LNCAP (cell line): ENCODE results near the gene LRP8.

ENCODE experiments used
- TF ChIP-seq, protein P1 (sequence below): fragments of 450-650 bp; IDR thresholded peaks from 2 replicates; pipeline ENCODE4 v1.5.1; 2017; ENCODE audit warnings: mild to moderate bottlenecking

Gene LRP8

DNA sequence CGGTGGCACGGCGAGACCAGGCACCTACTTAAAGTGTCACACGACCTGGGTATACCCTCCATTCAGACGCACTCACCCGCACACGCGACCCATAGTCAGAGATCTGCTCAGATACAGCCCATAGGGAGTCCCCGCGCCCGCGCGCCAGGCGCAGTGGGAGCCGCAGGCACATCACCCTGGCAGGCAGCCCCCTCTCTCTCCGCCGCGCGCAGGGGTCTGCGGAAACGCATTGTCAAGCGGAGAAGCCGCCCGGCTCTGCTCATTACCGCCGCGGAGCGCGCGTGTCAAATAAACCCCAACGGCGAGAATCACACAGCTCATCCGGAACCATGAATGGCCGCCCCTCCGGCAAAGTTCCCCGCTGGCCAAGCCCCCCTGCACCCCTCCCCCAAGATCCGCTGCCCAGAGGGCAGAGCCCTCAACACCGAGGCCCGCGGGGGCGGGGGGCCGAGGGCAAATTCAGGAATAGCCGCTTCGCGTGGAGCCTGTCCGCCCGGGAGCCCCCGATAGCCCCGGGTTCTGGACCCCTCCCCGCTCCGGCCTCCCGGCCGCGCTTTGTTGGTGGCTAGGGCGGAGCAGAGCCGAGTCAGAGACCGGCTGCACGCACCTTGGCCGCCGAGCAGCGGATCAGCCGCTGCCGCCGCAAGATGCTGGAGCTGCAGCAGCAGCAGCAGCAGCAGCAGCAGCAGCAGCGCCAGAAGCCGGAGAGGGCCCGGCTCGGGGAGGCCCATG lies 522 bp downstream of the LRP8 start:
- TF ChIP-seq, protein P1, sequence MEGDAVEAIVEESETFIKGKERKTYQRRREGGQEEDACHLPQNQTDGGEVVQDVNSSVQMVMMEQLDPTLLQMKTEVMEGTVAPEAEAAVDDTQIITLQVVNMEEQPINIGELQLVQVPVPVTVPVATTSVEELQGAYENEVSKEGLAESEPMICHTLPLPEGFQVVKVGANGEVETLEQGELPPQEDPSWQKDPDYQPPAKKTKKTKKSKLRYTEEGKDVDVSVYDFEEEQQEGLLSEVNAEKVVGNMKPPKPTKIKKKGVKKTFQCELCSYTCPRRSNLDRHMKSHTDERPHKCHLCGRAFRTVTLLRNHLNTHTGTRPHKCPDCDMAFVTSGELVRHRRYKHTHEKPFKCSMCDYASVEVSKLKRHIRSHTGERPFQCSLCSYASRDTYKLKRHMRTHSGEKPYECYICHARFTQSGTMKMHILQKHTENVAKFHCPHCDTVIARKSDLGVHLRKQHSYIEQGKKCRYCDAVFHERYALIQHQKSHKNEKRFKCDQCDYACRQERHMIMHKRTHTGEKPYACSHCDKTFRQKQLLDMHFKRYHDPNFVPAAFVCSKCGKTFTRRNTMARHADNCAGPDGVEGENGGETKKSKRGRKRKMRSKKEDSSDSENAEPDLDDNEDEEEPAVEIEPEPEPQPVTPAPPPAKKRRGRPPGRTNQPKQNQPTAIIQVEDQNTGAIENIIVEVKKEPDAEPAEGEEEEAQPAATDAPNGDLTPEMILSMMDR, result no peak

DNA sequence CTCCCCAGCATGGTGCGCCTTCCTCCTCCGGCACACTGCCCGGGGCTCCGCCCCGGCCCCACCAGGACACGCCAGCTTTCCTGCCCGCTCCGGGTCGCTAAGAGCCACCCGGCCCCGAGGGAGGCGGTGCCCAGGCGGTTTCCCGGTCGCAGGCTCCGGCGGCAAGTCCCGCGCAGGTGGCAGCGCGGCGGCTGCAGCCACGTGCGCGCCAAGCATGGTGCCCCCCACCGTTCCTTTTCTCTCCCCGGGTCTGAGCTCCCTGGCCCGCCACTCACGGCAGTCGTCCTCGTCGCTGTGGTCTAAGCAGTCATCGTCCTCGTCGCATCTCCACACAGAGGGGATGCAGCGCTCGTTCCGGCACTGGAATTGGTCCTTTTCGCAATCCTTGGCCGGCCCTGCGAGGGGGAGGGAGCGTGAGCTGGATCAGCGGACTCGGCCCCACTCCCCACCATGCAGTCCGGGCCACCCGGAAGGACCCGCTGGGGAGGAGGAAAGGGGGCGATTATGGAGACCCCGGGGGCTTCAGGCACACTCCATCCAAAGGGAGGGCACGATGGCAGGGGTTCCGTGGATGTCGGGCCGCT lies 1.2 kb downstream of the LRP8 start:
- TF ChIP-seq, protein P1, result no peak

DNA sequence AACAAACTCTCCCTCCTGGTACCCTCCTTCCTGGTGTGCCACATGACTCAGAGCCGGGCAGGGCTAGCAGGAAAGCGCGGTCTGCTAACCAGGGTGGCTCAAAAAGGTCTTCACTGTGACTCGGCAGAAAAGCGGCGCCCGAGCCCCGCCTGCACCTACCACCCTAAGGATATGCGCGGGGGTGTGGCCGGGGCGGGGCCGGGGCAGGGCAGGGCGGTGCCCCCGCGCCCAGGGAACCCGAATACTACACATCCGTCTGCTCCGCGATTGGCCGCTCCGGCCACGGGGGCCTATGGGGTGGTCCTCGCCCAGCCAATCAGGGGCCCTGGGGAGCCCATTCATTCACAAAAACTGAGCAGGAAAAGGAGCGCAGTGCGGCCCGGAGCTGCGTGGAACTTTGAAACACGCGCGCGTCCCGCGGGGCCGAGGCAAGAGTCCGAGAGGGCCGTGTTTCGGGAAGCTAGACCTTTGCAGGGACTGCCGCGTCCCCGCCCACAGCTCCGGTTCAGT lies 1.7 kb downstream of the LRP8 start:
- TF ChIP-seq, protein P1, result no peak

DNA sequence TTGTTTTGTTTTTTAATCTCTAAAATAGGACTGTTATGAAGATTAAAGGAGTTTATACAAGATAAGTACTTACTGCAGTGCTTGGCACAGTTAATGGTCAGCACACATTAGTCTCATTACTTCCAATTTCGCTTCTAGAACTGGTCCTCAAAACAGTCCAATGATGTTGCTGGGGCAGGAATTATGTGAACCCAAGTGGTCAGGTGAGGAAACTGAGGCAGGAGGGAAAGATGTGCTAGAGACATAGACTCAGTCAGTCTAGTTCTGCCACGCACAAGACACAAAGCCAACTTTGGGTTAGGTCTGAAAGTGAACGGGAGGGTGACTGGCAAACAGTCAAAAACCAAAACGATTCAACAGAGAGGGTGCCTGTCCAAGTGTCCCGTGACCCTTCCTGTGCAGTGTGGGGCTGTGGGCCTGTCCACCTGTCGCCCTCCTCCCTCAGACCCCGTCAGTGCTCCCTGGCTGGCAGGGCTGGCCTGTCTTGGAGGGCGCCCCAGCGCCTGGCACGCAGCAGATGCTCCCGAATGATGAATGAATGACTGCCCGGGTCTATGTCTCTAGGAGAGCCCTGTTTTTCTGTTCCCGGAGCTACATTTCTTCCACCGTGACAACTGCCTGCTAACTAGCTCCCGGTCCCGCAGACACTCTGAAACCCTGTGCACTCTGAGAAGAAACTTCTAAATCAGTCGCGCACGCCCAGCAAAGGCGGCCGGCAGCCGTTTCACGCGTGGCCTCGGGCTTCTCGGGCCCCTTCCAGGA lies 2.4 kb downstream of the LRP8 start:
- TF ChIP-seq, protein P1, result no peak

DNA sequence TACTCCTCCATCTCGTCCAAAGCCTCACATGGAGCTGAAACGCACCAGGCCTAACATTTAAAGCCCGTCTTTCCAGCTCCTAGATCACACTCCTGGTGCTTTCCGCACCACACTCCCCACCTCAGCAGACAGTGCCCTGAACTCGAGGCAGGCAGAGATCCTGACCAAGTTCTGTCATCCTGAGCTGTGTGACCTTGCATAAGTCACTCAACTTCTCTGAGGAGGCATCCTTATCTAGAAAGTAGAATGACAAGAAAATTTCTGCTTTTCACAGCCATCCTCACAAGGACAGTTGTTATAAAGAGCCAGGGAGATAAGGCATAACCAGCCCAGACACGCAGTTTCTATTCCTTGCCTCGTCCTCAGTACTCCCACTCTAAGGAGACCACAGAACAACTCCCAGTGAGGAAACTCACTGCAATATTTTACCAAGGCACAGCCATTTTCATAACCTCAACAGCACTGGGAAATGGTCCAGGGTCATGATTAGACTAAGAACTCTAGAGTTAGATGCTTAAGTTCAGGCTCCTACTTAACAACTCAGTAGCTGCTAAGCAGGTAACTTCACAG lies 3.1 kb downstream of the LRP8 start:
- TF ChIP-seq, protein P1, result no peak

DNA sequence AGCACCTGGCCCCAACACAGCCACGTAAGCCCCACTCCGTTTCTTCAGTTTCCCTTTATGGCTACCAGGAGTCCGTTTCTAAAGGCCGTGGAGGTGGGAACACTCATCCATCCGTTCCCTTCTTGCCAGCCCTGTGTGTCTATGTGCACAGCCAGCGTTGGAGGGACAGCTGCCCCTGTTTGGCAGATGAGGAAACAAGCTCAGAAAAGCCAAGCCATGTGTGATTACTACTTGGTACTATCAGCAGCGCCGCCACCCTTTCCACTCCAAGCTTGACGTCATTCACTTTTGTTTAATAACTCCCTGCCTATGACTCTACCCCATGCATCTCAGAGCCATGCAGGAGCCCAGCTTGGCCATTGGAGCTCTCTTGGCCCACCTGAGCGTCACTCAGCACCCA lies 3.5 kb downstream of the LRP8 start:
- TF ChIP-seq, protein P1, result no peak

DNA sequence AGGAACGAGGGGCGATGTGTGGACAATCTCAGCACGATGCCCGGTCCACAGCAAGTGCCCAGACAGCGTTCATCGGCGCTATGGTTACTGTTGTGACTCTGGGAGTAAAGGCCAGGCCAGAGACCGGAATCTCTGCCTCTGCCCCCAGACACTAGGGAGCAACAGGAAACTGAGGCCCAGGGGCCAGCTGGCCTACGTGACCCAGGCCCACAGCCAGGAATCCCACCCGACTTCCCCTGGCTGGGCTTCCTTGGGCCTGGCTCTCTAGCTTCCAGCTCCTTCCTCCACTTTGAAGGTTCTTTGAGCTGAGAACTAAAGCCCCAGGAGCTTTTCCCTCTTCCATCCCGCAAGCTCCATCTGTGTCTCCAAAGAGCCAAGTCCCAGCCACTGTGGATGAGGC lies 4.6 kb downstream of the LRP8 start:
- TF ChIP-seq, protein P1, result no peak
